HG03460 (cell line): ENCODE results near the gene RAC2.
"Not testable (repeated sequence)": the region's sequence is repeated elsewhere in the genome, so short reads cannot be mapped to it uniquely, and the experiment has no call there.

ENCODE experiments used
- ATAC-seq: cut with Tn5 transposase; IDR thresholded peaks from one replicate; pipeline ENCODE4 v1.9.1; 2021; ENCODE audit not compliant: unreplicated experiment

Gene RAC2

DNA sequence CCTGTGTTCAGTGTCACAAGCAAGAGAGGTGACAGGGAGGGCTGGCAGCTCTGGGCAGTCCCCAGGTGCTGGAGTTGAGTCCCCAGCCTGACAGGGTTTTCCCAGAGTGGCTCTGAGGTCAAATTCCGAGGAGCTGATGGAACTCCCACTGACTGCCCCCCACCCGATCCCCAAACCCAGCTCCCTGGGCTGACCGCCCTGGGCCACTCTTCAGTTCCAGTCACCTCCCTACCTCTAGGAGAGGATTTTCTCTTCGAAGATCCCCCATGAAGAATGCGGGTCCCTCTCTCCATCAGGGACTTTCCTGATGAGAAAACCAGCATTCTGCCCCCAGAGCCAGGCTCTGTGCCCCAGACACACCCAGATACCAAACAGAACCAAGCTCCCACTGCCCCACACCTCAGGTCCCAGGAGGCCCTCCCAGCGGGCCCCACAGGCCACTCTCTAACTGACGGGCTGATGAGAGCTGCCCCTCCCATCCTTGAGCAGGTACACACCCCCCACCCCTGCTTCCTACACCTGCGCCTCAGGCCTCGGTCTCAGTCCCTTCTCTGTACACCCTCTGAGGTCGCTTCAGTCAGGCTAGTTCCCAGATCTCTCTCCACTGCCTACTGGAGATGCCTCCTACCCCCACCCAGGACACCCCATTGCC lies 12.1 kb upstream of the RAC2 start:
- no peak for ATAC-seq

DNA sequence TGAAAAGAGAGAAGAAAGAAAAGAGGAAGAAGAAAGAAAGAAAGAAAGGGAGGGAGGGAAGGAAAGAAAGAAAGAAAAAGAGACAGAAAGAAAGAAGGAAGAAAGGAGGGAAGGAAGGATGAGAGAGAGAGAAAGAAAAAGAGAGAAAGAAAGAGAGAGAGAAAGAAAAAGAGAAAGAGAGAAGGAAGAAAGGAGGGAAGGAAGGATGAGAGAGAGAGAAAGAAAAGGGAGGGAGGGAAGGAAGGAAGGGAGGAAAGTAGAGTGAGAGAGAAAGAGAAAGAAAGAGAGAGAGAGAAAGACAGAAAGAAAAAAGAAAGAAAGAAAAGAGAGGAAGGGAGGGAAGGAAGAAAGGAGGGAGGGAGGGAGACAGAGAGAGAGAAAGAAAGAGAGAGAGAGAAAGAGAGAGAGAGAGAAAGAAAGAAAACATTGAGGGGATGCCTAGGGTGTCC lies 11.5 kb upstream of the RAC2 start:
- no peak for ATAC-seq

DNA sequence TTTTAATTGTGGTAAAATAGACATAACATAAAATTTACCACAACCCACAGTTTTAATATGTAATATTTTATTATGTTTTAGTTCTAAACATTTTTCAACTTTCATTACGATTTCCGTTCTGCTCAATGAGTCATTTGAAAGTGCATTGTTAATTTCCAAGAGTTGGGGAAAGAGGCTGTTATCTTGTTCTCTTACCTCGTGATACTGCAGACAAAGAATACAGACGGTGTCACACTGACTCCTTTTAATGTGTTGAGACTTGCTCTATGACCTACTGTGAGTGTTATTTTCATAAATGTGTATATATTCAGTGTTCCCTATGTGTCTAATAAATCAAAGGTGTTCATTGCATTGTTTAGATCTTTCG lies 10.8 kb upstream of the RAC2 start:
- ATAC-seq = no peak

DNA sequence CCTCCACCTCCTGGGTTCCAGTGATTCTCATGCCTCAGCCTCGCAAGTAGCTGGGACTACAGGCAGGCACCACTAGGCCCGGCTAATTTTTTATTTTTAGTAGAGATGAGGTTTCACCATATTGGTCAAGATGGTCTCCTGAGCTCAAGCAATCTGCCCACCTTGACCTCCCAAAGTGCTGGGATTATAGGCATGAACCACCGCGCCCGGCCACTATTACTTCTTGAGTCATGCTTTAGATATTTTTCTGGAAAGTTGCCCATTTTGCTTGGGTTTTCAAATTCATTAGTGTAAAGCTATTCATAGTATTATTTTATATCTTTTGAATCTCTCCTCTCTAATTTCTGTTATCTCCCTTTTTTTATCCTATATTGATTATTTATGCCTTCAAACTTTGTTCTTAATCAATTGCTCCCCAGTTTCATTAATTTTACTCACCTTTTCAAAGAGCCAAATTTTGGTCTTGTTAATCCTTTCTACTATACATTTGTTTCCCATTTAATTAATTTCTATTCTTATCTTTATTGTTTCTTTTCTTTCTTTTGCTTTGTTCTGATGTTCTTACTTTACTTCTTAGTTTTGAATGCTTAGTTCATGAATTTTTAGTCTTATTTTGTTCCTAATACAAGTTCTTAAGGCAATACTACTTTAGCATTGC lies 10.3 kb upstream of the RAC2 start:
- no peak for ATAC-seq

DNA sequence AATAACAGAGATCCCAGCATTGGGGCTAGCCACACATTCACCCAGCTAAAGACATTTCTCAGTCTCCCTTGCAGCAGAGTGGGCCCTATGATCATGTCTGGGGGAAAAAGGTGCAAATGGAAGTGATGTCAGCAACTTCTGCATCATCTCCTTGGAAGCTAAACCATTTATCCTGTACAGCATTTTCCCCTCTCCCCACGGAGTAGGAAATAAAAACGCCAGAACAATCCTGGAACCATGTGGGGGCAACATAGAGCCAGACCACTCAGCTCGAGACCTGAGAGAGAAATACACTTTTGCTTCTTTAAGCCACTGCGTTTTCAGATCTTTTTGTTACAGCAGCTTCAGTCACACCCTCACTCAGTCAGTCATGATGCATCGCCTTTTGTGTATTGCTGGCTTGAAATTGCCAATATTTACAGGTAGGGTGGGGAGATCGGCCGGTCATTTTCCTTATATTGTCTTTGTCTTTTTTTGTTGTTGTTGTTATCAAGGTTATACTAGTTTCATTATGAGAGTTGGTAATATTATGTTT lies 9.1 kb upstream of the RAC2 start:
- ATAC-seq = no peak

DNA sequence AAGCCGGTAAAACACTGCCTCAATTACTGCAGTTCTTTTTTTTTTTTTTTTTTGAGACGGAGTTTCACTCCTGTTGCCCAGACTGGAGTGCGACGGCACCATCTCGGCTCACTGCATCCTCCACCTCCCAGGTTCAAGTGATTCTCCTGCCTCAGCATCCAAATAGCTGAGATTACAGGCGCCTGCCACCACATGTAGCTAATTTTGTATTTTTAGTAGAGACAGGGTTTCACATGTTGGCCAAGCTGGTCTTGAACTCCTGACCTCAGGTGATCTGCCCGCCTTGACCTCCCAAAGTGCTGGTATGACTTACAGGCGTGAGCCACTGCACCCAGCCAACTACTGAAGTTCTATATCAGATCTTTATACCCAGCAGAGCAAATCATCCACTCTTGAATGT lies 7.8 kb upstream of the RAC2 start:
- ATAC-seq = not testable (repeated sequence)

DNA sequence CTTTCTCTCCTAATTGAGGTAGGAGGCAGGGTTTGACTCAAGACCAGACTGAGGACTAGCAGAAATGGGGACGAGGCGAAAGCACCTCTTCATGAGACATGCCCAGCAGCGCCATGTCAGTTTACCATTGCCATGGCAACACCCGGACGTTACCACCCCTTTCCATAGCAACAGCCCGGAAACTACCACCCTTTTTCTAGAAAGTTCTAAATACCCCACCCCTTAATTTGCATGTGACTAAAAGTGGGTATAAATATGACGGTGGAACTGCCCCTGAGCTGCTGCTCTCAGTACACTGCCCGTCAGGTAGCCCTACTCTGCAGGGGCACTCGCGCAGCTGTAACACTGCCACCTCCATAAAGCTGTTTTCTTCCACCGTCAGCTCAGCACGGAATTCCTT lies 5.9 kb upstream of the RAC2 start:
- no peak for ATAC-seq

DNA sequence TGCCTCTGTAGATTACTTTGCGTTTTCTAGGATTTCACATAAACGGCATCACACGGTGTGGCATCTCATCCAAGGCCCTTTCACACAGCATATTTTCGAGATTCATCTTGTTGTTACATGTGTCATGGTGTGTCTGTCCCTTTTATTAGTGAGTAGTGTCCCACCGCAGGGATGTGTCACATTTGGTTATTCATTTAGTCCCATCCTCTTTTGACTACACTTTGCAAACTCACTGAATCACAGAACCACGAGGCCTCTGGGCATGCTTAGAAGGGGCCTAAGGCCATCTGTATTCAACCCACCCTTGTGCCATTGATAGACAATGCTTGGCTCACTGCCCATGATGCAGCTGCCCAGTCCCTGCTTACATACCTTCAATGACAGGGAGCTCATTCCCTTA lies 4.2 kb upstream of the RAC2 start:
- ATAC-seq = no peak

DNA sequence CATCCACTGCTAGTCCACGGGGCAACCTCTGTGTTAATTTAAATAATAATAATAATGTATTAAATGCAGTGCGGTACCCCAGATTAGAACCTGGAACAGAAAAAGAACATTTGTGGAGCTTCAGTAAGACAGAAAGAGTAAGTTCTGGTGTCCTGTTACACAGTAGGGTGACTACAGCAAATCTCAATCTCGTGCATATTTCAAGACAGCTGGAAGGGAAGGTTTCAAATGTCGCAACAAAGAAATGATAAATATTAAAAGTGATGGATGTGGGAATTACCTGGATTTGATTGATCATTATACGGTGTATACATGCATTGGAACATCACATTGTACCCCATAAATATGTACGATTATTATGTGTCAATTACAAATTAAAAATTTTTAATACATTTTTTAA lies 1.7 kb upstream of the RAC2 start:
- ATAC-seq = no peak

DNA sequence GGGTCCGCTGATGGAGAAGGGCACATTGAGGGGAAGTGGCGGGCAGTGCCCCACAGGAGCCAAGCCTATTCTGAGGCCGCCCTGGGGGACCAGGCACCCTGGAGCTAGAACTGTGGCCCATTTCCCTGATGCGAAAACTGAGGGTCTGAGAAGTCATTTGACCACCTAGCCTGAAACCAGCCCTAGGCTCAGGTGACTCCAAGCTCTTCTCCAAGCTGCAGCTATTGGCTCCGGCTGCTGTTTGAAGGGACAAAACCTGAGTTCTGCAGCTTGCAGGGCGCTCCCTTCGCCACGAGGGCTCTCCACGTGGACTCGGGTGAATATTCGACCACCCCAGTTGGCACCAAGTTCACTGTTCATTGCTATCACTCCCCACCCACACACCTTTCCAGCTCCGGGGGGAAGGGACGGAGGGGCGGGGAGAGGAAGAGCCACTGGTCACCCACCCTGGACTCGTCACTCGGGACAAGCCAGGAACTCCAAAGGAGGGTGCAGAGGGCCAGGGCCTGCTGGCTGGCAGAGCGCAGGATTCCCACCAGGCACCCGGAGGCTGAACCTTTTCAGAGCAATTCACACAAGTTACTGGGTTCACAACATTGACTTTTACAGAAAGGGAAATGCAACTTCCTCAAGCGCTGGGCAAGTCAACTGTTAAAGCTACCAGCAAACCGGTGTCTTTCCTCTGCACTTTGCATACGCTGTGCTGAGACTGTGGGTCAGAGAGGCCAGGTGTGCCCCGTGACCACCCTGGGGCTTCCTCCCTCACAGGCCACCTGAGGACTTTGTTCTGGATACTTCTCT lies 1.1 kb upstream of the RAC2 start:
- ATAC-seq = peak; percentile 27

DNA sequence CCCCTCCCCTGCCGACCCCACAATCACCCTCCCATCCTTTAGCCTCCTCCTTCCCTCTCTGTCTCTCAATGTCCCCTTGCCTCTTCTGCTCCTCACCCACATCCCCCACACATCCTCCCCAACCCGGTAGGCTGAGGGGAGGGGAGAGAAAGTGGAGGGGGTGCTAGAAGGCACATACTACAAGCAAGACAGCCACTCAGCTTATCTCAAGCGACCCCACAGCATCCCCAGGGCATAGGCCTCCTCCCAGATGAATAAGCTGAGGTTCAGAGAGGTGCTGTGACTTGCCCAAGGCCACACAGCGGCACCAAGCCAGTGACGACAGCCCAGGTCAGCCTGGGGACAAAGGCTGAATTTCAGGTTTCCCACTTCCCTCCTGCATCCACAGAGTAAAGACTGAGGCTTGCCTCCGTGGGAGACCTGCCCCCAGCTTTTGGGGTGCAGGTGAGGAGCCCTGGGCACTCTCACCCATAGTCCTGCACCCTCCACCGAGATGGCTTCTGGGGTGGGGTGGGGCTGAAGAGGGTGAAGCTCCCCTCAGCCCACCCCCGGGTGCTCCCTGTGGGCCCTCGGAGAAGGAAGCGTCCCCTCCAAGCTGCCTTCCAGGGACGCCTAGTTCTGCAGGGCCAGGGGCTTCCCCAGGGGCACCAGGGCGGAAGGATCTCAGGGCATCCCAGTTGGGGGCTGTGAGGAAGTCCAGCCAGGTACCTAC lies 511 bp downstream of the RAC2 start:
- no peak for ATAC-seq

DNA sequence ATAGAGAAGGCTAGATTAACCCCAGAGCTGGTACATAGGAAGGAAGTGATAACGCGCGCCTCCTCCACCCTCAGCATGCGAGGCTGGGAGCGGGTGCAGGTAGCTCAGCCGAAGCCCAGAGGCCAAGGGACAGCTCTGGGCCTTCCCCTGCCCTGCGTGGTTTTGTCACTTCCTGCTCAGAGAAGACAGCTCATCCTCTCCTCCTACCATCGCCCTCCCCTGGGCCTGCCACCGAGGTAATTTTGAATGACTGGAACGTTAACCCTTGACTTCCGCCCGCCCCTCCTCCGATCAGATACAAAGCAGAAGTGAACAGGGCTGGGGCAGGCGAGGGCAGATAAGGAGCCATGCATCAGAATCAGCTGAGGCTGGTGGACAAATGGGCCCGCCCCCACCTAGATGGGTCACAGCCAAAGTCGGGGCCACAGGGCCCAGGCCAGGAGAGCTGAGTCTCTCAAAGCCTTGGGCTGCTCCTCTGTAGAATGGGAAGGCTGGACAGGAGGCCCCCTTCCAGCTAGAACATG lies 1.6 kb downstream of the RAC2 start:
- peak; percentile 55 for ATAC-seq

DNA sequence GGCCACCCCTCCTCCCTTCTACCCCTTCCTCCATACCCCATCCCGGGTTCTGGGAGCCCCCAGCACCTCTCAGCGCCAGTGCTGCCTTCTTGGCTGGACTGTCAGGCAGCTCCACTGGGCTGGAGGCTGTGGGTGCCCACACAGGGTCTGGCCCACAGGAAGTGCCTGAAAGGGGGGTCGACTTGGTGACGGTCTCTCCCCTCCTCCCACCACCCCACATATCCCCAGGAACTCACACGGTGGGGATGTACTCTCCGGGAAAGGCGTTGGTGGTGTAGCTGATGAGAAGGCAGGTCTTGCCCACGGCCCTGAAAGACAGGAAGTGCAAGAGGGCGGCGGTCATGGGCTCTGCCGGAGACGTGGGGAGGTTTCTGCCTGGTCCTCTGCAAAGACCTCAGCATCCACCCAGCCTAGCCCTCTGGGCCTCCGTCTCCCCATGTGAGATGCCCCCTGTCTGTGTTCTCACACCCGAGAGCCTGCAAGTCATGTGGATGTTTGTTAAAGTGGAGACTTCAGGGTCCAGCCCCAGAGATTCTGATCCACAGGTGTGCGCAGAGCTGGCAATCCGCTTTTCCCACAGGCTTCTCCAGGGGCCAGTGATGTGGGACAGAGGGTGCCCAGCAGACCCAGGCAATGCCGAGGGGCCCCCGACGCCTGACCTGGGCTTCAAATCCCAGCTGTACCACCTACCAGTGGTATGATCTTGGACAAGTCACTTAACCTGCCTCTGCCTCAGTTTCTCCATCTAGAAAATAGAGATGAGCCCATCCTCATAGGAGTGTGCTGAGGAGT lies 2.5 kb downstream of the RAC2 start:
- no peak for ATAC-seq

DNA sequence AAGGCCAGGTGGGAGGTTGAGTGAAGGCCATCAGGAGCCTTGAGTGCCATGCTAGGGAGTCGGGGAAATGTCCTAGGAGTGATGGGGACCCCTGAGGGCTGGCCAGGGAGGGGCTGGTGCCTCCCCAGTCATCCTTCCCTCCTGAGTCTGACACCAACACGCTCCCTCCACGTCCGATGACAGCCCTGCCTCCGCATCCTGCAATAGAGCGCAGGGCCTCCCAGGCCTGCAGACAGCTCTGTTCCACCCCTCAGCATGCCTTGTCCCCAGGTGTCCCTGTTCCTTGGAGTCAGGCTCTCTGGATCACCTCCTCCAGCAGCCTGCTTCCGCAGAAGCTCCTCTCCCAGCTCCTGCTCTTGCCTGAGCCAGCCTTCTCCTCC lies 3.1 kb downstream of the RAC2 start:
- ATAC-seq = no peak

DNA sequence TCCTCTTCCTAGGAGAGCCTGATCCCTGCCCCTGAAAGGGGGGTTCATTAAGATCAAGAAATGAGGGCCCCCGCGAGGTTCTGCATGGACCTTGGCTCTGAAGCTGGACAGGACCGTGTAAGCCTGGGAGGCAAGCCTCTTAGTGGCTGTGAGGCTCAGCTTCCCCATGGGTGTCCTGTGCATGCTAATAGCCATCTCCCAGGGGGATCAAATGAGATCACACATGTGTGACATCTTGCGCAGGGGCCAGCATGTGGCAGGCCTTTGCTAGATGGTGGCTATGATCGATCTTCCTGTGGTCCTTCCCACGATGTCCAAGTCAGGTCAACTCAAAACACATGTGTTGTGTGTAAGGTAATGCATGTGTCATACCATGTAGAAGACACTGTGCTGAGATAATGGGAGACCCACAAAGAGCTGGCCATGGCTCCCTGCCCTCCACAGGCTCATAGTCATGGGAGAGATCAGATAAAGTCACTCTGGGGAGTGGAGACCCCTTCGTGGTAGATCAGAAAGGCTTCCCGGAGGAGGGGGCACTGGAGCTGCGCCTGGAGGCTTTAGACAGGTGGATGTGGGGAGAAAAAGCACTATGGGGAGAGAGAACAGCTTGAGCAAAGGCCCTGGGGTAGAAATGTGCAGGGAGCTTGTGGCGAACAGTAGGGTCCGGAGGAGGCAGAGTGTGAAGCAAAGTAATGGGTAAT lies 3.7 kb downstream of the RAC2 start:
- ATAC-seq = no peak

DNA sequence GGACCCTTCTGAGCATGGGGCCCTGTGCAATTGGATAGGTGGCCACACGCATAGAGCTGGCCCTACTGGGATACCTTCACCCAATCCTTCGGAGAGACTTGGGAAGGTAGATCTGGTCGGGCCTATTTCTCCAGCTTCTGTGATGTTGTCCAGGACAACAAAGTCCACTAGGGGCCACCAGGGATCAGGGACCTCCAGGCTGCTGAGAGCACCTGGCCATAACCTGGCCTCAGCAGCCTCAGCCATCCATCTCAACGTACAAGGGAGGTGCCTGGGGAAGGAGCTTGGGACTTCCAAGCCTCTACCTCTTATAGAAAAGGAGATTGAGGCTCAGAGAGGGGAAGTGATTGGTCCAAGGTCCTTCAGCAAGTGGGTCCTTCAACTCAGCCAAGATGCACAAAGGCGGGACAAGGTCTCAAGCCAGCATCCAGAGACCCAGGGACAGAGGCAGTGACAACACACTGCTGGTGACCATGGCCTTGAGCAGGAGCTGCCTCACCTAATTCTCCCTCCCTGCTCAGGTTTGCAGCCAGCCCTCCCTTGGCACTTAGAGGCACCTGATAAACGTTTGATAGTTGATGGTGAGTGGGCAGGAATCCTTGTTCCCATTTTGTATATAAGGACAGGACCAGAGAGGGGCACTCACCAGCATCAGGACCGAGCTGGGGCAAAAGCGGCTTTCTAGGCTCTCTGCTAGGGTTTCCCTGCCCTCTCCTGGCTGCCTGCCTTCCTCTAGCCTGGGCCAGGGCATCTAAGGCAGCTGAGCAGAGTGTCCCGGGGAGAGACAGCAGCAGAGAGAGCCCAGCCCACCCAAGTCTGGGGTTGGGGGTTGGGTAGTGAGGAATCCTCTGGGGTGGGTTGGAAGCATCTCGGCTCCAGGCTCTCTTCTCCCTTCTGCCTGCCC lies 4.5 kb downstream of the RAC2 start:
- ATAC-seq = no peak

DNA sequence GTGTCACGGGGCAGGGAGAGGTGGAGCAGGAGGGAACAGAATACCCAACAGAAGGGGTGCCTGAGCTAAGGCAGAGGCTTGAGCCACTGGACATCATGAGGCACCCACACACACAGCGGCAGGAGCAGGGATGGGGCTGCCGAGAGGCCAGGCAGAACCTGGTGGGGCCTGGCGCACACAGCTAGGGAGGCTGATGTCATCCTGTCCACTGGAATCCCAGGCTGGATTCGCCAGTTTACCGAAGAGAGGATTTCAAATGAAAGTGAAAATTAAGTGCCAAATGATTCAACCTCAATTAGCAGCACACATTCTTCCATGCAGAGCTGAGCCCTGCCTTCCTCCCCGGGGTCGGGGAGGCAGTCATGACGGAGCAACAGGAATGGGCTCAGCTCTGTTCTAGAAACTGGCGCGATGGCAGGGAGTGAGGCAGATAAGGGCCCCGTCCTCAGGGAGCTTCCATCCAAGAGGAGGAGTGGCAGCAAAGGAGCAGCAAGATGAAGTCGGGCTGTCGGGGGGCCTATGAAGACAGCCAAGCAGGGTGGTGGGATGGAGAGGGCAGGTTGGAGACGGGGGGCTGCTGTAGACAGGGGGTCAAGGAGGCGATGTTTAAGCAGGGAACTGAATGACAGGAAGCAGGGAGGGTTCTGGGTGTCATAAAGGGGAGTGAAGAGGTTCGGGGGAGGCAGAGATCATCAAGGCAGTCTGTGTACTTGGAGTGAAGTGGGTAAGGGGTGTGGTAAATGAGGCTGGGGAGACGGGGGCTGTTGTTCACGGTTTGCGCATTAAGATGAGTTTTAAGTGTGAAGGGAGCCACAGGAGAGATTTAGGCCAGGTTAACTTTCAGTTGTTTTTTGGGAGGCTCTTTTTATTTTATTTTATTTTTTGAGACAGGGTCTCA lies 6.4 kb downstream of the RAC2 start:
- no peak for ATAC-seq
